HL-60 (cell line): ENCODE data around the gene FAM120AOS.

ENCODE experiments used
- CTCF ChIP-seq: IDR thresholded peaks from one replicate; pipeline ENCODE4 v1.5.1; 2011; ENCODE audit warnings: low read length, control low read depth, inconsistent platforms; ENCODE audit not compliant: insufficient read depth
- GABPA ChIP-seq: IDR thresholded peaks from 2 replicates; pipeline ENCODE4 v1.6.1; 2012; ENCODE audit warnings: low read depth
- POLR2AphosphoS5 ChIP-seq: IDR thresholded peaks from 2 replicates; pipeline ENCODE4 v1.6.1; 2012; ENCODE audit warnings: low read depth
- SPI1 ChIP-seq: IDR thresholded peaks from 2 replicates; pipeline ENCODE4 v1.6.1; 2012; ENCODE audit warnings: low read depth, mild to moderate bottlenecking, borderline replicate concordance
- TF ChIP-seq, protein P1 (sequence below): IDR thresholded peaks from 2 replicates; pipeline ENCODE4 v1.6.1; 2012; ENCODE audit warnings: low read depth; ENCODE audit not compliant: insufficient replicate concordance

- no peak for TF ChIP-seq SPI1
- no peak for TF ChIP-seq CTCF
- TF ChIP-seq, protein P1, sequence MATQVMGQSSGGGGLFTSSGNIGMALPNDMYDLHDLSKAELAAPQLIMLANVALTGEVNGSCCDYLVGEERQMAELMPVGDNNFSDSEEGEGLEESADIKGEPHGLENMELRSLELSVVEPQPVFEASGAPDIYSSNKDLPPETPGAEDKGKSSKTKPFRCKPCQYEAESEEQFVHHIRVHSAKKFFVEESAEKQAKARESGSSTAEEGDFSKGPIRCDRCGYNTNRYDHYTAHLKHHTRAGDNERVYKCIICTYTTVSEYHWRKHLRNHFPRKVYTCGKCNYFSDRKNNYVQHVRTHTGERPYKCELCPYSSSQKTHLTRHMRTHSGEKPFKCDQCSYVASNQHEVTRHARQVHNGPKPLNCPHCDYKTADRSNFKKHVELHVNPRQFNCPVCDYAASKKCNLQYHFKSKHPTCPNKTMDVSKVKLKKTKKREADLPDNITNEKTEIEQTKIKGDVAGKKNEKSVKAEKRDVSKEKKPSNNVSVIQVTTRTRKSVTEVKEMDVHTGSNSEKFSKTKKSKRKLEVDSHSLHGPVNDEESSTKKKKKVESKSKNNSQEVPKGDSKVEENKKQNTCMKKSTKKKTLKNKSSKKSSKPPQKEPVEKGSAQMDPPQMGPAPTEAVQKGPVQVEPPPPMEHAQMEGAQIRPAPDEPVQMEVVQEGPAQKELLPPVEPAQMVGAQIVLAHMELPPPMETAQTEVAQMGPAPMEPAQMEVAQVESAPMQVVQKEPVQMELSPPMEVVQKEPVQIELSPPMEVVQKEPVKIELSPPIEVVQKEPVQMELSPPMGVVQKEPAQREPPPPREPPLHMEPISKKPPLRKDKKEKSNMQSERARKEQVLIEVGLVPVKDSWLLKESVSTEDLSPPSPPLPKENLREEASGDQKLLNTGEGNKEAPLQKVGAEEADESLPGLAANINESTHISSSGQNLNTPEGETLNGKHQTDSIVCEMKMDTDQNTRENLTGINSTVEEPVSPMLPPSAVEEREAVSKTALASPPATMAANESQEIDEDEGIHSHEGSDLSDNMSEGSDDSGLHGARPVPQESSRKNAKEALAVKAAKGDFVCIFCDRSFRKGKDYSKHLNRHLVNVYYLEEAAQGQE = no peak
- TF ChIP-seq POLR2AphosphoS5 = no peak
- TF ChIP-seq GABPA = no peak
These were observed 48.0 kb upstream of the FAM120AOS start for GRCh38 chr9:93501406-93501805.
